ENCODE results near the gene GNAQ.
"Not testable (repeated sequence)": the region's sequence is repeated elsewhere in the genome, so short reads cannot be mapped to it uniquely, and the experiment has no call there.

GNAQ gene

GRCh38 chr9:77864211-77864889, 167.3 kb downstream of the GNAQ start:
- no peak overlapping the region for H3K4me3 ChIP-seq (ENCODE audit: low read depth, low read length)
- TF ChIP-seq CTCF (IDR thresholded peaks at IDR 0.05; ENCODE audit: borderline replicate concordance, insufficient read depth, low read depth, low read length): no peak

- H3K4me3 ChIP-seq (ENCODE audit: low read depth, low read length): not testable (repeated sequence)
Observed at GRCh38 chr9:77863638-77864037, 168.0 kb downstream of the GNAQ start.

- H3K4me3 ChIP-seq (ENCODE audit: low read depth, low read length): not testable (repeated sequence)
Observed at GRCh38 chr9:77860953-77861352, 170.7 kb downstream of the GNAQ start.

- no peak overlapping the region for H3K4me3 ChIP-seq (ENCODE audit: low read depth, low read length)
- TF ChIP-seq CTCF (IDR thresholded peaks at IDR 0.05; ENCODE audit: borderline replicate concordance, insufficient read depth, low read depth, low read length): no peak
Observed at GRCh38 chr9:77857513-77858259, 173.9 kb downstream of the GNAQ start.

- TF ChIP-seq CTCF (IDR thresholded peaks at IDR 0.05; ENCODE audit: borderline replicate concordance, insufficient read depth, low read depth, low read length): no peak
- H3K4me3 ChIP-seq (ENCODE audit: low read depth, low read length): no peak overlapping the region
Observed at GRCh38 chr9:77856615-77857014, 175.0 kb downstream of the GNAQ start.

- H3K4me3 ChIP-seq (ENCODE audit: low read depth, low read length): no peak overlapping the region
- no peak for TF ChIP-seq CTCF (IDR thresholded peaks at IDR 0.05; ENCODE audit: borderline replicate concordance, insufficient read depth, low read depth, low read length)
Observed at GRCh38 chr9:77854916-77855311, 176.7 kb downstream of the GNAQ start.

- TF ChIP-seq CTCF (IDR thresholded peaks at IDR 0.05; ENCODE audit: borderline replicate concordance, insufficient read depth, low read depth, low read length): no peak
- no peak overlapping the region for H3K4me3 ChIP-seq (ENCODE audit: low read depth, low read length)
Observed at GRCh38 chr9:77854258-77854915, 177.2 kb downstream of the GNAQ start.

- TF ChIP-seq CTCF (IDR thresholded peaks at IDR 0.05; ENCODE audit: borderline replicate concordance, insufficient read depth, low read depth, low read length): no peak
Observed at GRCh38 chr9:77853716-77854115, 177.9 kb downstream of the GNAQ start.

More at GRCh38 chr9:77853716-77854115, 177.9 kb downstream of the GNAQ start:
- H3K4me3 ChIP-seq (ENCODE audit: low read depth, low read length): no peak overlapping the region

Measured in GM12875 (cell line).